ENCODE data around the gene LY6G6D.

- no peak for TF ChIP-seq ZNF512 (CRISPR knock-in tag; IDR thresholded peaks at IDR 0.05; ENCODE audit: borderline replicate concordance)
- no peak for TF ChIP-seq ATF1 (CRISPR knock-in tag; IDR thresholded peaks at IDR 0.05)
- TF ChIP-seq E2F1 (CRISPR knock-in tag; IDR thresholded peaks at IDR 0.05) = no peak
- no peak for TF ChIP-seq ZNF281 (CRISPR knock-in tag; IDR thresholded peaks at IDR 0.05)
- no peak for TF ChIP-seq CTCF (IDR thresholded peaks at IDR 0.05)
- no peak for TF ChIP-seq MLX (CRISPR knock-in tag; IDR thresholded peaks at IDR 0.05)
- no peak for TF ChIP-seq NR1H2 (CRISPR knock-in tag; IDR thresholded peaks at IDR 0.05)
- TF ChIP-seq CREB1 (CRISPR knock-in tag; IDR thresholded peaks at IDR 0.05) = no peak
- TF ChIP-seq HMGXB4 (CRISPR knock-in tag; IDR thresholded peaks at IDR 0.05) = no peak
- TF ChIP-seq ESRRA (CRISPR knock-in tag; IDR thresholded peaks at IDR 0.05; ENCODE audit: borderline replicate concordance) = no peak
- TF ChIP-seq STAT6 (CRISPR knock-in tag; conservative IDR thresholded peaks at IDR 0.05; ENCODE audit: low read depth) = no peak
- no peak for TF ChIP-seq CREM (CRISPR knock-in tag; IDR thresholded peaks at IDR 0.05)
Measured at GRCh38 chr6:31712296-31712695, 2.9 kb upstream of the LY6G6D start.

Data from WTC11 (cell line).